ENCODE measurements around the gene PTPN13.

The PTPN13 gene

DNA sequence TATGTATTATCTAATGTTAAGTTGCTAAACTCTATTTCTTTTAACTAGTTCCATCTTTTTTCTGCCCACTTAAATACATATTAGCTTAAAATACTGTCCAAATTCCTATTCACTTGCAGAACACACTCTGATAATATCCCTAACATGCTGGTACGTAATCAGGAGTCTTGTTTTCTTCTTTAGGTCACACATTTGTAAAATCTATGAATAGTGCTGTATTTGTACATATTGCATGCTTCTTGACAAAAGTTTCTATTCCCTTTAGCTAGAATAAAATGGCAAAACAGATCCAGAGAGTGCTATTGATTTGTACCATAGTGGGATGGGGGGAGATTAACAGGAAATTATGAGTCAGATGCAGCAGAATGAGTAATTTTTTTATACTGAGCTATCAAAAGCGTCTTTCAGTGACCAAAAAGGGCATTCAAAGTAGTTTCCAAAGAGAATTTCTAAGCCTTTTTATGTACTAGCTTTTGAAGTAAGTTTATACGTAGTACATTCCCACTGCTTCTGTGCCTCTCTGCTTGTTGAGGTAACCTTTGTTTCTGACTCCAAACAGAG lies 126.5 kb downstream of the PTPN13 start:
- no peak for DNase-seq

DNA sequence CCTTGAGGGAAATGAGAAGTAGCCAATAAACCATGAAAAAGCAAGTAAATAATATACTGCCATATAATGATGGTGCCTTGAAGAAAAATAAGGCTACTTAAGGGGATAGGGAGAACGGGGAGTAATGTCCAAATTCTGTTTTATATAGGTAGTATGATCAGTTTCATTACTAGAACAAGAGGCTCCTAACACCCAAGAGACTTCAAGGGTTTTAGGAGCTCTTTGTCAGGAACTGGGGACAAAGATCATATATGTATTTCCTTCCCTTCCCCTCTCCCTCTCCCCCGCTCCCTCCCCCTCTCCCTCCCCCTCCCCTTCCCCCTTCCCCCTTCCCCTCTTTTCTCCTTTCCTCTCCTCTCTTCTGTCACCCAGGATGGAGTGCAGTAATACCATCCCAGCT lies 127.3 kb downstream of the PTPN13 start:
- no peak for DNase-seq

DNA sequence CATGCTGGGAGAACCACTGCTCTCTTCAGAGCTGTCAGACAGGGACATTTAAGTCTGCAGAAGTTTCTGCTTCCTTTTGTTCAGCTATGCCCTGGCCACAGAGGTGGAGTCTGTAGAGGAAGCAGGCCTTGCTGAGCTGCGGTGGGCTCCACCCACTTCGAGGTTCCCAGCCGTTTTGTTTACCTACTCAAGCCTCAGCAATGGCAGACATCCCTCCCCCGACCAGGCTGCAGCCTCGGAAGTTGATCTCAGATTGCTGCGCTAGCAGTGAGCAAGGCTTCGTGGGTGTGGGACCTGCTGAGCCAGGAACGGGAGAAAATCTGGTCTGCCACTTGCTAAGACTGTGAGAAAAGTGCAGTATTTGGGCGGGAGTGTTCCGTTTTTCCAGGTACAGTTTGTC lies 136.2 kb downstream of the PTPN13 start:
- no peak for DNase-seq

GRCh38 chr4:86737244-86737643 lies 143.1 kb downstream of the PTPN13 start:
- DNase-seq: no peak

GRCh38 chr4:86741846-86742245 lies 147.7 kb downstream of the PTPN13 start:
- no peak for DNase-seq

- no peak for DNase-seq
Measured at GRCh38 chr4:86744570-86744969, 150.5 kb downstream of the PTPN13 start.

DNA sequence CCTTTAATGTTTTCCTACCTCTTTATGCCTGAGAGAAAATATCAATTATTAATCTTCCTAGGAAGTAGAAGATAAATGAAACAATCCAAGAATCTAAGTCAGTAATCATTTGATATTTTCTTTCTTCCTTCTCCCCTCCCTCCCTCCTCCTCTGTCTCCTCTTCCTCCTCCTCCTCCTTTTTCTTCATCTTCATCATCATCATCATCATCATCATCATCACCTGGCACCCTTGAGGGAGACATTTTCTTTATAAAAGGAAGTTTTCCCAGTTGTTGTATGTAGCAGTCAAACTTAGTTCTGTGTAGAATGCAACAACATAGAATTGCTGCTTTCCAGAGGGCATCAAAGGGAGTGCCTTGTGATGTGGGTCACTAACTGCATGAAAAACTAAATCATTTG lies 155.0 kb downstream of the PTPN13 start:
- DNase-seq: no peak

- no peak for DNase-seq
Measured at GRCh38 chr4:86755388-86755787, 161.3 kb downstream of the PTPN13 start.

GRCh38 chr4:86757468-86757867 lies 163.4 kb downstream of the PTPN13 start:
- DNase-seq: no peak

- DNase-seq: no peak
Measured at GRCh38 chr4:86759298-86759697, 165.2 kb downstream of the PTPN13 start.

DNA sequence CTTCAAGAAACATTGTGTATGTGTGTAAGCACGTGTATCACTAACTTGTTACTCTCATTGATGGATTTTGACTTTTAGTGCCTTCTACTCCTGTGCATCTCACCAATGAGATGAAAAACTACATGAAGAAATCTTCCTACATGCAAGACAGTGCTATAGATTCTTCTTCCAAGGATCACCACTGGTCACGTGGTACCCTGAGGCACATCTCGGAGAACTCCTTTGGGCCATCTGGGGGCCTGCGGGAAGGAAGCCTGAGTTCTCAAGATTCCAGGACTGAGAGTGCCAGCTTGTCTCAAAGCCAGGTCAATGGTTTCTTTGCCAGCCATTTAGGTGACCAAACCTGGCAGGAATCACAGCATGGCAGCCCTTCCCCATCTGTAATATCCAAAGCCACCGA lies 168.5 kb downstream of the PTPN13 start:
- DNase-seq: no peak

- no peak for DNase-seq
Measured at GRCh38 chr4:86769794-86770193, 175.7 kb downstream of the PTPN13 start.

- DNase-seq: no peak
Measured at GRCh38 chr4:86771141-86771540, 177.0 kb downstream of the PTPN13 start.

- DNase-seq: no peak
Measured at GRCh38 chr4:86775061-86775460, 180.9 kb downstream of the PTPN13 start.

DNA sequence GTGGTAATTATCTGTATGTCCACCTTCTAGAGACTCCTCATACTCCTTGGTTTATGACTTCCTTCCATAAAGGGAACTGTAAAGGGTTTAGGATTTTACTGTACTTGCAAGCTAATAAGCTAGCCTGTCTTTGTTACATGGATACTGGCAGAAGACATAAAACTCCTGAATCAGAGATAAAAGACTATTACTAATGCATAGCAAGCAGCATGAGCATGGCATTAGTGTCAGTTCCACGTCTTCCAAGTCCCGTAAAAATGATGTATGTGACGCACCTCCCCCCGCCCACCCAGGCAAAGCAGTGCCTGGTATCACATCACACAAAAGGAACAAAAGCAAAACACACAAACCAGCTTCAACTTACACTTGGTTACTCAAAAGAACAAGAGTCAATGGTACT lies 184.1 kb downstream of the PTPN13 start:
- DNase-seq: no peak

DNA sequence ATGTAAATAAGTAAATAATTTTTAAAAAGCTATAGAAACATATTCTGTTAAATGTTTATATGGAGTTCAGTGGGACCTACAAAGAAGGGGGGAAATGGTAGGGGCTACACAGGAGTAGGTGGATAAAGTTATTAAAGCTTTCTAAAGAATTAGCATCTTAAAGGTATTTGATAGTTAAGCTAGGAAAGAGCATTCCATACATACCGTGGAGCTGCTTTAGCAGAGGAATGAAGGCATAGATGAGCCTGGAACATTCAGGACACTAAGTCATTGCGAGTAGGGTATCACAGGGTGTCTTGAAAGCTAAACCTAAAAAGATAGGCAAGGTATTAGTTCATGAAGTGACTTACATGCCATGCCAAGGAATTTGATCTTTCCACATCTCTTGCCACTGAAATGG lies 194.7 kb downstream of the PTPN13 start:
- DNase-seq: no peak

- DNase-seq: no peak
Measured at GRCh38 chr4:86791126-86791525, 197.0 kb downstream of the PTPN13 start.

GRCh38 chr4:86809809-86810208 lies 215.7 kb downstream of the PTPN13 start:
- DNase-seq: no peak

DNA sequence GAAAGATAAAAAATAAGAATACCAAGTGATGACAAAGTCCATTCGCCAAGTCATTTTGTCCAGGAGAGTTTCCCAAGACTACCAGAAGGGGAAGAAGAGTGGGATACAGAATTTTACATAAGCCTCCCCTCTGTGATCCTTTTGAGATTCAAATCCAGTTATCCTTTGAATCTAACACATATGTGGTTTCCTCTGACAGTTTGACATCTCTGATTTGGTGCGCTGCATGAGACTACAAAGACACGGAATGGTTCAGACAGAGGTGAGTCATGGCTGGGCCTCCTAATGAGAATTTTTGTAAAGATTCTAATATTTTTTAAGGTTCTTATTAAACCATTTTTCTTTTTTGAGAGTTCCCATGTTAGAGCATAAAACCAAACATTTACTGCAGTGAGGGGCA lies 216.7 kb downstream of the PTPN13 start:
- DNase-seq: no peak

DNA sequence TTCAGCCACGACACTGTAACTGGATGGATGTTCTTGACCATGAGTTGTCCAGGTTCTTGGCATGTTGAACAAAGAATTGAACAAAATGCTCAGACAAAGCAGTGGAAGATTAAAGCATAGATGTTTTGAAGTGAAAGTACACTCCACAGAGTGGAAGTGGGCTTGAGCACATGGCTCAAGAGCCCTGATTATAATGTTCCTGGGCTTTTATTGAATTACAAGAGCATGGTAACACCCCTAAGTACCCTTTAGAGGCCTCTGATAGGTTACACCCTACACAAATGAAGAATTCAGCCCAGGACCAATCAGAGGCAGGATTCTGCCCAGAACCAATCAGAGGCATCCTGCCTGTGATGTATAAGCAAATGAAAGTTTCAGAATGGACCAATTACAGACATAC lies 221.5 kb downstream of the PTPN13 start:
- DNase-seq: no peak

DNA sequence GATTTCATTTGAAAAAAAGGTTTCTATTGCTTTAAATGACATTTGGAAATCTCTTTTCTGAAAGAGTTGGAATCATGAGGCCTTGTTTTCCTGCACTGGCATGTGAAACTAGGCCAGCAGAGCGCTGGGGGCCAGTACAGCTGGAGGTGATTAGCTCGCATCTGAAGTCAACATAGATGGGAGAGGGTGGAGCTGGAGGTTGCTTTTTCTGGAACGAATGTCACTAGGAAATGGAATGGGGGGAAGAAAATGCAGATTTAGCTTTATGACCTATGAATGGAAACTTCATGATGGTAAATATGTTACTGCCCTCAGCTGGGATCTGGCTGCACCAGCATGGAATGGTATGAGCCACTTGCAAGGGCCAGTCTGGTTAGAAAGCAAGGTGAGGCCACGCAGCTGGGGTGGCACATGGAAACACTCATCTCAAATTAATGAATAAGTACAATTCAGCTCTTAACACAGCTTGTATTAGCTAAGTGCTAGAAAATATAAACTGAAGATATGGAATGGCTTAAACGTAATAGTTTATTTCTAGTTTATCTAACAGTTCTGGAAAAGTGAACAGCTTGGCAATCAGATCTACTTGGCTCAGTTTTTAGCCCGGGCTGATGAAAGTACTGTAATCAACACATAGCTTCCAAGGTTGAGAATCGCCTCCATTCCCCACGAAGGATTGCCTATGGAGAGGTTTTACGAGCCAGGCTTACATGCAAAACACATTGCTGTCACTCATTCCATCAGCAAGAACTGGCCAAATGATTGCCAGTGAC lies 222.6 kb downstream of the PTPN13 start:
- DNase-seq: no peak

GRCh38 chr4:86818211-86818610 lies 224.1 kb downstream of the PTPN13 start:
- DNase-seq: no peak

- DNase-seq: no peak
Measured at GRCh38 chr4:86818841-86819240, 224.7 kb downstream of the PTPN13 start.

GRCh38 chr4:86819561-86819960 lies 225.4 kb downstream of the PTPN13 start:
- no peak for DNase-seq

DNA sequence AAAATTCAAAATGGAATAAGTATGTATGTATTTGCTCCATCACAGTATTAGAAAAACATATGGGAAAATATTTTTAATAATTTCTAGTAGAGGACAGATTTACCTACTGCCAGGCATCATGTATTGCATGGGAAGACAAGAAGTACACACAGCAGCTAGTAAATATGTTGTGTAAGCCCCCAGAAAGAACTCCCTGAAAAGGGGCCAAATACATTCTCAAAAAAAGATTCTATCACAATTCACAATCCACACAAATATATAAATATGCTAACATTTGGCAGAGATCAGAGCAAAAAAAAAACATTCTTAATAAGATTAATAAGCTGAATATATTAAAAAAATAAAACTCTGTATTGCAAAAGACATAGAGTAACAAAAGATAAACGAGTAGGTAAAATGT lies 227.0 kb downstream of the PTPN13 start:
- no peak for DNase-seq

Data from NCI-H748 treated with DMSO at 0.1 percent for 48 hours (cell line).